Epidermal melanocyte (primary cell): Measurements from ENCODE around the gene CASP2.

Experiments
- DNase-seq: peaks from one replicate; pipeline ENCODE4 v3.0.0; 2011; ENCODE audit warnings: low spot score; ENCODE audit not compliant: insufficient read length

CASP2 gene

DNA sequence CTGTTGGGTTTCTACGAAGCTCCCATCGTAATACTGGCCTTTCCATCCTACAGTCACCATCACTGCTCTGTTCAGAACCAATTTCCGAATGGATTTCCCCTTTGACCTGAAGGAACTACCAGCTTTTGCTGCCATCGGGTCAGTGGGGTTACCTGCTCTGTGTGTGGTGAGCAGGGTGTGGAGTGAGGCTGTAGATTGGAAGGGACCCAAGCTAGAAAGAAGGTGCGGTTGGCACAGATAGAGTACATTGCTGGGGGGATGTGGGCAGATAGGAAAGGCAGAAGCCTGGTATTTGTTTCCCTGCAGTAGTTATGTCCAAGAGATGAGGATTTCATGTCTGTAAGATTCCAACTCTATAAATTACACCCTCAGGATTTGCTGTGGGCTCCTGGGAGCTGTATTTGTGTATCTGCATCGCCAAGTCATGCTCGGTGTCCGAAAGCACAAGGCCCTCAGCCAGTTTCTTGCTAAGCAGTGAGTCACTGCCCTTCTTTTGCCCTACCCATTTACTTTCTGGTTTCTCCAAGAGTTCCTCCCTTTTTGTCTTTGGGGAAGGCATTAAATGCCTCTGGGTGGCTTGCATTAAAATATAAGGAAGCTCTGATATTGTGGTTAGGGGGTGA lies 43.1 kb downstream of the CASP2 start:
- no peak for DNase-seq

DNA sequence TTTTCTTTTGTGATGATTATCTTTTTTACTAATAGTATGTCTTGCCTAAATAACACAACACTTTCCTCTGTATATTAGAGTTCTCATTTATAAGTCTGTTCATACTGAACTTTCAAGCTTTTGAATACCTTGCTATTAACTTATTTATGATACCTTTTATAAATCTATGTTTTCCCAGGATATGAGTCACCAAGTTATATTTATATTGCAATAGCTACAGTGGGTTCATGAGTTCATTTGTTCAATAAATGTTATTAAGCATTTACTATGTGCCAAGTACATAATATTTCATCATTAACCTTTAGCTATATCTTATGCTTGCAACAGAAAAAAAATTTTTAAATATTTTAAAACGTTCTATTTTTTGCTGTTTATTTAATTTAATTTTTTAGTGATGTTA lies 46.1 kb downstream of the CASP2 start:
- no peak for DNase-seq

DNA sequence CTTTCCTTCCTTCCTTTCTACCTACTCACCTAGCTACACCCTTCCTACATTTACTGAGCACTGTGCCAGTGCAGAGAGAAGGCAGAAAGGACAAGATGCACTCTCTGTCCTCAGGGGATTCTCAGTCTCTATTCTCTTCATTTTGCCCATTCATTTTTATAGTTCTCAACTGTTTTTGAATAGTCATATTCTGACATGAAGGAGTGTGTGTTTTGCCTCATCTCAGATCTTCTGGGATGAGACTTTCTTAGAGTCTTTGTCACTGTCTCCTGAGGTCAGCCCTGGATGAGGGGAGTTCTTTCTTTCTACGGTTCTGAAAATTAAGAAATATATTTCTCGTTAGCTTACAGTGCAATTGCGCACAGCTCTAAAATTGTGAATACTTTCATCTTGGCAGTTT lies 49.1 kb downstream of the CASP2 start:
- no peak for DNase-seq

DNA sequence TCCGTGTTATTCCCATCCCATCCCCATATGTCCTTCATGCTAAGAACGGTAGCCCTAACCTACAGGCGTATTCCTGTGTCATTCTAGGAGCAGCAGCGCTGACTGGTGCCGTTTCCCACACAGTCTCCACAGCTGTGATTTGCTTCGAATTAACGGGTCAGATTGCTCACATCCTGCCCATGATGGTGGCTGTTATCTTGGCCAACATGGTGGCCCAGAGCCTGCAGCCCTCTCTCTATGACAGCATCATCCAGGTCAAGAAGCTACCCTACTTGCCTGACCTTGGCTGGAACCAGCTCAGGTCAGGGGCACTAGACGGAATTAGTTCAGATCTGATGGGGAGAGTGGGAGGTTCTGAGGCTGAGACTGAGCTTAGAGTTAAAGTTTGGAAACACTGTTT lies 53.7 kb downstream of the CASP2 start:
- DNase-seq: no peak

DNA sequence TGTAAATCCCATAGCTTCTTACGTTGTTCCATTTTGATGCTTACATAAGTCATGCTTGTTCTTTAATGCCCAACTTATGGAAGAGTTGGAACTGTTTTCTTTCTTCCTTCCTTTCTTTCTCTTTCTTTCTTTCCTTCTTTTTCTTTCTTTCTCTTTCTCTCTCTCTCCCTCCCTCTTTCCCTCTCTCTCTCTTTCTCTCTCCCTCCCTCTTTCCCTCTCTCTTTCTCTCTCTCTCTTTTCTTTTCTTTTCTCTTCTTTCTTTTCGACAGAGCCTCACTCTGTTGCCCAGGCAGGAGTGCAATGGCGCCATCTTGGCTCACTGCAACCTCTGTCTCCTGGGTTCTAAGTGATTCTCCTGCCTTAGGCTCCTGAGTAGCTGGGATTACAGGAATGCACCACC lies 55.4 kb downstream of the CASP2 start:
- no peak for DNase-seq

DNA sequence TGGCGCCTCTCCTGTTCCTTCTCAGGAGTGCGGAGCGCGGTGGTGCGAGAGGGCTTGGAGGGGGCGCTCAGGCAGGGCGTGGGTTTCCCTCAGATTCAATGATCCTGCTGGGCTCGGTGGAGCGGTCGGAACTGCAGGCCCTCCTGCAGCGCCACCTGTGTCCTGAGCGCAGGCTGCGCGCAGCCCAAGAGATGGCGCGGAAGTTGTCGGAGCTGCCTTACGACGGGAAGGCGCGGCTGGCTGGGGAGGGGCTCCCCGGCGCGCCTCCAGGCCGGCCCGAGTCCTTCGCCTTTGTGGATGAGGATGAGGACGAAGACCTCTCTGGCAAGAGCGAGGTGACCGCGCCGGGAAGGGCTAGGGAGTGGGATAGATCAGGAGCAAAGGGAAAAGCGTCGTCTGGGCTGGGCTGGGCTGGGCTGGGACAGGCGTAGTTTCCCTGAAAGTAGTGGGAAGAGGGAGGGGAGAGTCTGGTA lies 57.3 kb downstream of the CASP2 start:
- no peak for DNase-seq

DNA sequence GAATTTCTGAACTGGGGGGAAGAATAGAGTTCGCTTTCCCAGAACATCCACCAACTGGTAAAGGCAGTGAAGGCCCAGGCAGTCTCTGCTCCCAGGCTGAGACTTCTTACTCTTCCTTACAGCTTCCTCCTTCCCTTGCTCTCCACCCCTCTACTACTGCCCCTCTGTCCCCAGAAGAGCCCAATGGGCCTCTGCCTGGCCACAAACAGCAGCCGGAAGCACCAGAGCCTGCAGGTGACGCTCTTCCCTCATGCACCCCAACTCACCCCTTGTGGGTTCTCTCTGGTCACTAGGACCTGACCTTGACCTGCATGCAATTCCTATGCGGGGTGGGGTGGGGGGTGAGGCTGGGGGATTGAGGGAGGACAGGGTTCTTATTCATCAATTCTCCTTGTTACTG lies 57.9 kb downstream of the CASP2 start:
- DNase-seq: no peak

DNA sequence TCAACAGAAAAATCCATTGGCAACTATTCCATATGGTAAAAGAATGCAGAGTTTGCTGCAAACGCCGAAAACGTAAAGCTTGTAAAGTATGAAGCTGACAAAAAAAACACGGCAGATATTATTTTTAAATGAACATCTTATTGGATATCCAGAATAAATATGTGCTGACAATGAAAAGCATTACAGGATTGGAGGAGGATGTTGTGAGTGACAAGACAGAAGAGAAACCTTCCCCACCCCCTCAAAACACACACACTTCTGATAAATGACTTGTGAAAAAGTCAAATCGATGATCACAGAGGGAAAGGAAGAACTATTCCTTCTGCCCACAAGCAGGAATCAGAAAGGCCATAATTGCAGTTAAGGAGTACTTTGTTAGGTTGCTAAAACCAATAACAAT lies 59.8 kb downstream of the CASP2 start:
- no peak for DNase-seq

DNA sequence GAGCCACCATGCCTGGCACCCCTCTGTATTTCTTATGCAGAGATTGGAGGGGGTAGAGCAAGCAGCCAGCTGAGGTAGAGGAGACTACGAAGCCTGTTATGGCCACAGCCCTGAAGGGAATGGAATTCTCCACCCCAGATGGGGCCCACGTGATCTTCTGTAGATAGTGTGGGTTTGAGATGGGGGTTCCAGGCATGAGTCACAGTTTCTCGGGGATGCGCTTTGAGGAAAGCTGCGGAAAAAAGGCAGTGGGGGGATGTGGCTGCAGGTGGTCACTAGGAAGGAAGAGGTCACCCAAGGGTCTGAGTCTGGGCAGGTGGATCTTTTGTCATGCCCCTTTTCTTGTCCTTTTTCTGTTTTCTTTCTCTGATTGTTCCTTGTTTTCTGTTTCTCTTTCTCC lies 62.9 kb downstream of the CASP2 start:
- DNase-seq: no peak

DNA sequence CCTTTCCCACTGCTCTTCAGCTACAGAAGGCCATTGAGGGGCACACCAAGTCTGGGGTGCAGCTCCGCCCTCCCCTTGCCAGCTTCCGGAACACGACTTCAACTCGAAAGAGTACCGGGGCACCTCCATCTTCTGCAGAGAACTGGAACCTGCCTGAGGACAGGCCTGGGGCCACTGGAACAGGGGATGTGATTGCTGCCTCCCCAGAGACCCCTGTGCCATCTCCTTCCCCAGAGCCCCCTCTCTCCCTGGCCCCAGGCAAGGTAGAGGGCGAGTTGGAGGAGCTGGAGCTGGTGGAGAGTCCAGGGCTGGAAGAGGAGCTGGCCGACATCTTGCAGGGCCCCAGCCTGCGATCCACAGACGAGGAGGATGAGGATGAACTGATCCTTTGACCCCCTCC lies 63.4 kb downstream of the CASP2 start:
- no peak for DNase-seq

DNA sequence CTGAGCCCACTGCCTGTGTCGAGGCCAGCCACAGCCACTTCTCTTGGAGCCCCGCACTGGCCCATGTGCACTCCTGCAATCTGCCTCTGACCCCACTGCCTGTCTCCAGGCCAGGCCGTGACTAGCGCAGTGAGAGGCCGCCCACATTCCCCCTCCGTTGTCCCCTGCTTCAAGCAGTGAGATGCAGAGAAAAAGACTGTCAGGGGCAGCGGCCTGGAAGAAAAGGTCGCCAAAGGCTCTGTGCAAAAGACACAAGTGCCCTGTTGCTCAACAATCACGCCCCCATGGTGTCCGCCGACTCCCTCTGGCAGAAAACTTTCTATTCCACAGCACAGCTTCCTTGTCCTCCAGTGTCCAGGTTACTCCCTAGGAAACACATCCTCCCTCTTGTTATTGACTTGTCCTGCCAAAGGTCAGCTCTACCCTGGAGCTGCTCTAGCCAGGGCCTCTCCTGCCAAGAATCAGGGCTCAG lies 64.4 kb downstream of the CASP2 start:
- no peak for DNase-seq

DNA sequence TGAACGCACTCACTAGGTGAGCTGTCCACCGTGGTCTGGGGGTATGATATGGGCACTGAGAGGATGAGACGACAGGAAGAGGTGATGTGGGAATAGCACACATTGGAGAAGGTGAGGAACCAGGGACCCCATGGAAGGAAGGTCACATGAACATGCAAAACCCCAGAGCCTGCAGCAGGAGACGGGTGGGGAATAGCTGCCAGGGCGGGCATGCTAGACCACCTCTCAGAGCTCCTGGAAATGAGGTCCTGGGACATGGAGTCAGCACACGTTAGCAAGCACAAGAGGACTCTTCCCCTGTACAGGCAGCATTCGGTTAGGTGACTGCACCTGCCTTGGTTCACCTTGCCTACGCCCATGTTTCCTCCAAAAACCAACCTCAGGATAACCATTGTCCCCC lies 66.2 kb downstream of the CASP2 start:
- no peak for DNase-seq

DNA sequence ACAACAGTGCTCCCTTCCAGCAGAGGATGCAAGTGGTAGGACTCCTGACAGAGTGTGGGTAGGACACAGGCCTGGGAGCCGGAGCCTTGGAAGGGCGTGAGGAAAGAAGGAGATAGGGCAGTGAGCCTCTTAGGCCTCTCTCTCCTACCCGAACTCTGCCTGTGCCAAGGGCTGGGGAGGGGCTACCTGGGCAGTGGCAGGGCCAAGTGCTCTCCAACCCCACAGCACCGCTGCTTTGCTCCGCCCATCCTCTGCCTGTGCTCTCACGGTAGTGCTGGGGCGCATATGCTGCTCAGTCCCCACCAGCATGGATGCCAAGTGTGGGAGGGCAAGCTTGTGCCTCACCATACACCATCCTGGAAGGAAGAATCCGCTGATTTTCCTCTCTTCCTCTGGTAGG lies 66.8 kb downstream of the CASP2 start:
- no peak for DNase-seq

DNA sequence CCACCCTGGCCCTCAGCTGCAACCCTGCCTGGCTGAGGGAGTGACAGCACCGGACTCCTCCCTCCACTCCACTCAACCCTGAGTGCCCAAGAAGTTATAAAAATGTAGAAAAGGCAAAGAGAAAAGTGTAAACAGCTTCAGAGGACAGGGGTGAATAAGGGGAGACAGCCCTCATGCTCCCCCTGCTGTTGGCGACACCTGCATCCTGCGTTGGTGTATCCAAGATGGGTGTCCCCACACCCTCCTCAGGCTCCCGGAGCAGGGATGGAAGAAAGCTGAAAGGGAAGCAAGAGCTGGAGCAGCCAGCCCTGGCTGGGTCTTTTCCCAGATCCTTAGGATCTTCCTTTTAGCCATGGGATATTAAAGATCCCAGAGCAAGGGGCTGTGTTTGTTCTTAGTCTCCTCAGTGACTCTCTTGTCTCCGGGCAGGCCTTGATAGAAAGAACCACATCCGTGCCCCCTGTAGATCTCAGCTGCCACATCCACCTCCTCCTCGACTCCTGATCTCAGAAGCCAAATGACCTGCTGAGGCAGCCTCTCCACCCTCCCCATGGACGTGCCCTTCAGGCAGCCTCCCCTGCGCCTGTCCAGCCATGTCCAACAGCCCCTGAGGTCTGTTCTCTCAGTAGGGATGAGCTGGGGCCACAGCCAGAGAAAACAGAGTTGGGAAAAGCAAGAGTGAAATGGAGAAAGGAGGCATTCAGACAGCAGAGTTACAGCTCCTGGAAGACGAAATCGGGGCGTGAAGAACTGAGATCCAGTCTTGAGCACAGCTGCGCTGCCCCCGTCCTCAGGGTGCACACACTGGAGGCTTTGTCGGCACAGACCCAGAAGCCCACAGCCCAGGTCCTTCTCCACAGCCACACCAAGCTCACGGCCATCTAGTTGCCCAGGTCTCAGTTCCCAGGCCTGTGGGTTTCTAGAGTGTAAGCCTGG lies 67.6 kb downstream of the CASP2 start:
- DNase-seq: no peak

DNA sequence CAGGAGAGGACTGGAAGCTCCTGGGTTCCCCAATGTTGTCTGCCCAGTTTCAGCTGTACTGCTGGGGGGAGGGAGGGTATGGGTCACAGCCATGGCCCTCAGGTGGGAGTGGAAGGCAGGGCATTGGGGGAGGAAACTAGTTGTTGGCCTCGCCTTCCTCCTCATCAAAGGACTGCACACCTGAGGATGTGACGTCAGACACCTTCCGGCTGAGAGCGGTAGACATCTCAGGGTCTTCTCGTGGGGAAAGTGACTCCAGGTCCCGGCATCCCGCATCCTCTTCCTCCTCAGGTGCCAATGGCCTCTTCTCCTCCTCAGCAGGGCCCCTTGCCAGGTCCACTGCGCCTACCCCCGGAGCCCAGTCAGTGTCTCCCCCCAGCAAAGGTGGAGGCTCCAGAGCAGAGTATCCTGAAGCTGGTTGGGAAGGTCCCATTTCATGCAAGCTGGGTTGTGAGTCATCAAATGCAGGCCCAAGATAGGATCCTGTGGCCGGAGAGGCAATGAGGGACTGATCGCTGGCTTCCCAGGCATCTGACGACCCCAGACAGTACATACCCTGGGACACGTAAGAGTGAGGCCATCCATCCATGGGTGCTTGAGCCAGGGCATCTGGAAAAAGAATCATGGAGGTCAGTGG lies 68.4 kb downstream of the CASP2 start:
- DNase-seq: no peak
